ENCODE measurements around the gene CEP250.
"Not testable (repeated sequence)": the region's sequence is repeated elsewhere in the genome, so short reads cannot be mapped to it uniquely, and the experiment has no call there.

Gene CEP250, protein sequence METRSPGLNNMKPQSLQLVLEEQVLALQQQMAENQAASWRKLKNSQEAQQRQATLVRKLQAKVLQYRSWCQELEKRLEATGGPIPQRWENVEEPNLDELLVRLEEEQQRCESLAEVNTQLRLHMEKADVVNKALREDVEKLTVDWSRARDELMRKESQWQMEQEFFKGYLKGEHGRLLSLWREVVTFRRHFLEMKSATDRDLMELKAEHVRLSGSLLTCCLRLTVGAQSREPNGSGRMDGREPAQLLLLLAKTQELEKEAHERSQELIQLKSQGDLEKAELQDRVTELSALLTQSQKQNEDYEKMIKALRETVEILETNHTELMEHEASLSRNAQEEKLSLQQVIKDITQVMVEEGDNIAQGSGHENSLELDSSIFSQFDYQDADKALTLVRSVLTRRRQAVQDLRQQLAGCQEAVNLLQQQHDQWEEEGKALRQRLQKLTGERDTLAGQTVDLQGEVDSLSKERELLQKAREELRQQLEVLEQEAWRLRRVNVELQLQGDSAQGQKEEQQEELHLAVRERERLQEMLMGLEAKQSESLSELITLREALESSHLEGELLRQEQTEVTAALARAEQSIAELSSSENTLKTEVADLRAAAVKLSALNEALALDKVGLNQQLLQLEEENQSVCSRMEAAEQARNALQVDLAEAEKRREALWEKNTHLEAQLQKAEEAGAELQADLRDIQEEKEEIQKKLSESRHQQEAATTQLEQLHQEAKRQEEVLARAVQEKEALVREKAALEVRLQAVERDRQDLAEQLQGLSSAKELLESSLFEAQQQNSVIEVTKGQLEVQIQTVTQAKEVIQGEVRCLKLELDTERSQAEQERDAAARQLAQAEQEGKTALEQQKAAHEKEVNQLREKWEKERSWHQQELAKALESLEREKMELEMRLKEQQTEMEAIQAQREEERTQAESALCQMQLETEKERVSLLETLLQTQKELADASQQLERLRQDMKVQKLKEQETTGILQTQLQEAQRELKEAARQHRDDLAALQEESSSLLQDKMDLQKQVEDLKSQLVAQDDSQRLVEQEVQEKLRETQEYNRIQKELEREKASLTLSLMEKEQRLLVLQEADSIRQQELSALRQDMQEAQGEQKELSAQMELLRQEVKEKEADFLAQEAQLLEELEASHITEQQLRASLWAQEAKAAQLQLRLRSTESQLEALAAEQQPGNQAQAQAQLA (N-terminal part only)

GRCh38 chr20:35454881-35455609, at the start of gene CEP250:
Gene CEP250 (plus strand): TSS chr20:35455598. CDS start chr20:35462368, 6,770 bp downstream.
- peak; percentile 95 for DNase-seq

GRCh38 chr20:35405775-35406174, 49.6 kb upstream of the CEP250 start:
- DNase-seq: no peak

DNA sequence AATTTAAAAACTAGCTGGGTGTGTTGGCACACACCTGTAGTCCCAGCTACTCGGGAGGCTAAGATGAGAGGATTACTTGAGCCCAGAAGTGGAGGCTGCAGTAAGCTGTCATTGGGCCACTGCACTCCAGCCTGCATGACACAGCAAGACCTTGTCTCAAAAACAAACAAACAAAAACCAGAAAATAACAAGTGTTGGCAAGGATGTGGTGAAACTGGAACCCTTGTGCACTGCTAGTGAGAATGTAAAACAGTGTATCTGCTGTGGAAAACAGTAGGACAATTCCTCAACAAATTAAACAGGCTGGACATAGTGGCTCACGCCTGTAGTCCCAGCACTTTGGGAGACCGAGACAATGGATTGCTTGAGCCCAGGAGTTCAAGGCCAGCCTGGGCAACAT, 47.1 kb upstream of the CEP250 start:
- no peak for DNase-seq

- no peak for DNase-seq
Observed at GRCh38 chr20:35409542-35409941, 45.9 kb upstream of the CEP250 start.

DNA sequence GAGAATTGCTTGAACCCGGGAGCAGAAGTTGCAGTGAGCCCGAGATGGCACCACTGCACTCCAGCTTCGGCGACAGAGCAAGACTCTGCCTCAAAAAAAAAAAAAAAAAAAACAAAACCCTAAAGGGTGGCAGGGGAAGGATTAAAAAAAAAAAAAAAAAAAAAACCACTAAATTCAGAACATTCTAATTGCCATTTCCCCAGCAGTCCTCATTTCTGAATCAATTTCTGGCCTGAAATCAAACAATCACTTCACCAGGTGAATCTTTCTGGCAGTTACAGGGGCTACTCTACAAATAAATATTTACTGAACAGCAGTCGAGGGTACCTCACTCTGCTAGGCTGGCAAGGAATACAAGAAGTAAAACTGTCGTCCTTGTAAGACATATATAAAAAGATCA, 44.8 kb upstream of the CEP250 start:
- no peak for DNase-seq

- DNase-seq: no peak
Observed at GRCh38 chr20:35421322-35421721, 34.1 kb upstream of the CEP250 start.

DNA sequence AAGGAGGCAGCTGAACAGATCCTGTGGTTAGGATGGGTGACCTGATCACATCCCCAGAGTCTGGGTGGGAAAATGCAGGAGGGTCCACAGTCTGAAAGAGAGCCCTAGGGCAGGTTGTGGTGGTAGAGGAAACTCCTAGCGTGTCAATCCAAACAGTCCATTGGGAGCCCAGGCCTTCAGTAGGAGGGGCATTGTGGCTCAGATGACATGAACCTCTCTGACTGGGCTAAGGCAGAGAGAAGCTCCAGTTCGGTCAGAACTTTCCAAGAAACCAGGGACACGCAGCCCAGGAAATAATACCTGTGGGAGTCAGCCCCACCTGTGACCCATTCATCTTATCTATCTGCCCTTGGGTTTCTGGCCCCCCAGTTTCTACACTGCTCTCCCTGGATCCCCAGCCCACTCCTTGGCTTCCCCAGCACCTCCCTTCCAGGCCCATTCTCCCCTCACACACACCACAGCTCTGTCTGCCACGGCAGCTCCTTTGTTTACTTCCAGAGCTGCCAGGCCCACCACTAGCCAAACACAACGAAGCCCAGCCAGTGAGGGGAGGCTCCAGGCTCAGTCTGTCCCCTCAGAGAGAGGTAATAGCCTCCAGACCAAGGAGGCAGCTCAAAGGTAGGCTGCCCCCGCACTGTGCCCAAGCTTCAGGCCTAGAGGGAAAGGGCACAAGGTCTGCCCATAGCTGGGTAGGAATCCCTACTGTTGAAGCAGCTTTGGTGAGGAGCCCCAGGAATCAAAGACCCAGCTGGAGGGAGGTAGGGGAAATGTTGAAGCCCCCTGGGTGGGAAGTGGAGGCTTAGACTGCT, 23.6 kb upstream of the CEP250 start:
- no peak for DNase-seq

DNA sequence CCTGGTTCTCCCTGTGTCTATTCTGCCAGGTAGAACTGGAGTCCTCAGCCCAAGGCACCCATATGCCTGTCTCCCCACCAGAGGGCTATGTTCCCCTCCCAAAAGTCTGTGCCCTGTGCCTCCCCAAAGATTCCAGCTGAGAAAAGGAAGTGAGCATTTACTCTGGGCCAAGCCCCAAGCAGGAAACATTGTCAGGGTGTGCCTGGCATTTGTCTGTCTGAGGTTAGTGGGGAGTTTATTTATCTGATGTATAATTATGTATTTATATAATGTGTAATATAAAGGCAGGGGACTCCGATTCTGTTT, 23.0 kb upstream of the CEP250 start:
- DNase-seq: no peak

DNA sequence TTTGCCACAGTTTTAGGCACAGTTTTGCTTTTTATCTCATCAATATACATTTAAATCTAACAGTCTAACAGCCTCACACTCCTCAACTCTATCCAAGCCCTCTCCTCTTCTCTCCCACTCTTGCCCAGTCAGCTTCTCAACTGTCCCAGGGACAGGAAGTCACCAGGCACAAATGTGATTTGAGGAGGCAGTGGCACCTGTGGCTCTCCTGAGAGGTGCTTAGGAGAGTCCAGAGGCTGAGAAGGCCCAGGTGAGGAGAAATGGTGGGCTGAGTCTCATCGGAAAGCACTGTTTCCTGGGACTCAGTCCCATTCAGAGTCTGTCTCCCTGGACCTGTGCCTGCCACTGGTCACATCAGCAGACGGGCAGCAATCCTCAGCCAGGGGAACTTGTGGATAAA, 22.1 kb upstream of the CEP250 start:
- DNase-seq: no peak

- DNase-seq: no peak
Observed at GRCh38 chr20:35434085-35435005, 21.1 kb upstream of the CEP250 start.

DNA sequence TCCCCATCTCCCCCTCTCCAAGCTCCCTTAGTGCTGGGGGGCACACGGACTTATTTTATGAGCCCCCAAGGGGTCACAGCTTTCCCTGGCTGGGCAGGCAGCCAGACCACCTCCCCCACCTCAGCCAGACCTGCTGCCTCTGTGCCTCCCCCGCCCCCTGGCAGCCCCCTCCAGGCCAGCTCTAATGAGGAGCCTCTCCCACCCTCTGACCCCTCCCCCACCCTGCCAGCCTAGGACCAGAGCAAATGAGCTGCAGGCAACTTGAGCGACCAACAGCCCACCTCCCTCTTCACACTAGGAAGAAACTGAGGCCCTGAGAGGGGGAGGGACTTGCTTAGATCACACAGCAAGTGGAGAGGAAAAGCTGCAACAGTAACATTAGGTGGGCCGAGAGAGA, 19.2 kb upstream of the CEP250 start:
- no peak for DNase-seq

DNA sequence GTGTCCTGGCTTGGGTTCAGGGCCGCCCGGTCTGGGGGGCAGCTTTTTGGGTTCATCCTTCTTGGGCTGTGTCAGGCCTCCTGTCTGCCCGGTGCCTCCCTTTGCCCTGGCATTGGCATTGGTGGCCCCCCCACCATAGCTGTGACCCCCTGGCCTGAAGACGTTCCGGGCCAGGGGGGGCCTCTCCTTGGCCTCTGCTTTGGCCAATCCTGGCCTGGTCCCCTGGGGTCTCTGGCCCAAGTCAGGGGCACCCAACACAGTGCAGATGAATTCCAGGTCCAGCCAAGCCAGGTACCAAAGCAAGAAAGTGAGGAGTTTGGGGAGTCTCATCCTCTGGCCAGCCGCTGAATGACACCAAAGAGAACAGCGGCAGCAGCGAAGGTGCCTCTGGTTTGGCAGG, 17.8 kb upstream of the CEP250 start:
- DNase-seq: no peak

GRCh38 chr20:35443003-35443402, 12.4 kb upstream of the CEP250 start:
- no peak for DNase-seq

DNA sequence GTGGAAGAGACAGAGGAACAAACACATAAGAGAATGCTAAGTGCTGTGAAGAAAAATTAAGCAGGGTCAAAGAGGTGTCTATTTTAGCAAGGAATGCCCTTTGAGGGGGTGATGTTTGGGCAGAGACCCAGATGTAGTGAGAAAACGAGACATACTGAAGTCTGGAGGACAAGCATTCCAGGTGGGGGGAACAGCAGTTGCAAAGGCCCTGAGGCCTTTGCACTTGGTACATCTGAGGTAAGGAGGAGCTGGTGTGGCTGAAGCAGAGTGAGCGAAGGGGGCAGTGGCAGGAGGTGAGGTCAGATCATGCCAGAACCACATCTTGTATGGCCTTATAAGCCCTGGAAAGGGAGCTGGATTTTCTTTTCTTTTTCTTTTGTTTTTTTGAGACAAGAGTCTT, 11.2 kb upstream of the CEP250 start:
- no peak for DNase-seq

DNA sequence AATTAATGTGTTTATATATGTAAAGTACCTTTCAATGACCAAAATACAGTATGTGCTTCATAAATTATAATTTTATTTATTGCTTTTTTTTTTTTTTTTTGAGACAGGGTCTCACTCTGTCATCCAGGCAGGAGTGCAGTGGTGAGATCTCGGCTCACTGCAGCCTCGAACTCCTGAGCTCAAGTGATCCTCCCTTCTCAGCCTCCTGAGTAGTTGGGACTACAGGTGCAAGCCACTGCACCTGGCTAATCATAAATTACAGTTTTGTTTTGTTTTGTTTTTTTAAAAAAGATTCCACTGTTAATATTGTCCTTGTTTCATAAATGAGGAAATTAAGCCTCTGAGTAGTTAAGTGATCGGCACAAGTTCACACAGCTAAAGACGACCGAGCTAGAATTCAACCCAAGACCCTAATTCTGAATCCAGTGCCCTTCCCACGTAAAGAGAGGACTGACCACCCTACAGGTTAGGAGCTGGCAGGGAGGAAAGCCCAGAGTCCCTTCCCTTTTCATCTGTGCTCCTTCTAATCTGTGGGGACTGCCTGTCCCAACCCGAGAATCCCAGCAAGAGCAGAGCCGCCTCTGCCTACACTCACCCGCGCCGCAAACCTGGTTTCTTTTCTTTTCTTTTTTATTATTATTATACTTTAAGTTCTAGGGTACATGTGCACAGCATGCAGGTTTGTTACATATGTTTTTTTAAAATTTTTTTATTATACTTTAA, 8.9 kb upstream of the CEP250 start:
- DNase-seq: no peak

- DNase-seq: peak; percentile 88
Observed at GRCh38 chr20:35447082-35447789, 8.2 kb upstream of the CEP250 start.

DNA sequence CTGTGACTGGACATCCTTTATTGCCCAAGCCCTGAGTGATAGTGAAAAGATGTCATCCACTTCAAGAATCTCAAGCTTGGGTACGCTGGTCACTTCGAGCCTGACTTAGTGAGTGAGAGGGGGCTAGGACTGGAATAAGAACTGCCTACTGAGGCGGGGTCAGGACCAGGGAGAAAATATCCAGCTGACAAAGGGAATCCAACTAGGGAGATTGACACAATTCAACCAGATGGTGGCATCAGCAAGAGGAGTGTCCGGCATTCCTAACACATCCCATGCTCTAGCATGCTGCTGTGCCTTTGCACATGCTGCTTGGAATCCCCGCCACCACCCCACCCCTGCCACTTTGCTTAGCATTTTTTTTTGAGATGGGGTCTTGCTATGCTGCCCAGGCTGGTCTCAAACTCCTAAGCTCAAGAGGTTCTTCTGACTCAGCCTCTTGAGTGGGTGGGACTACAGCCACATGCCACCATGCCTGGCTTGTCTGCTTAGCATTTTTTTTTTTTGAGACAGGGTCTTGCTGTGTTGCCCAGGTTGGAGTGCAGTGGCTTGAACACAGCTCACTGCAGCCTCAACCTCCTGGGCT, 6.5 kb upstream of the CEP250 start:
- no peak for DNase-seq

GRCh38 chr20:35449855-35450254, 5.5 kb upstream of the CEP250 start:
- not testable (repeated sequence) for DNase-seq

- DNase-seq: no peak
Observed at GRCh38 chr20:35451295-35451694, 4.1 kb upstream of the CEP250 start.
